Suprapubic skin (tissue), 4 donors: ENCODE measurements around the gene CLDN16. TPM values are rescaled to one million over a fixed set of nuclear protein-coding genes. Genes with fewer than 3 reads are reported as not detected.
A peak's percentile ranks its signal among the peaks of the same experiment; 100 is the strongest.

Experiments
- DNase-seq, 2 donors: peaks; one replicate each; pipeline ENCODE4 v3.0.0-alpha.2; 2019; ENCODE audit warnings: low spot score in 2 of 2
- H3K27ac ChIP-seq: fragments of 200-600 bp; sonication (generic); one replicate; pipeline ENCODE4 v1.5.1; 2019
- H3K27me3 ChIP-seq: fragments of 200-600 bp; sonication (generic); one replicate; pipeline ENCODE4 v1.5.1; 2019
- H3K36me3 ChIP-seq: fragments of 200-600 bp; sonication (generic); one replicate; pipeline ENCODE4 v1.5.1; 2019
- H3K4me1 ChIP-seq: fragments of 200-600 bp; sonication (generic); one replicate; pipeline ENCODE4 v1.5.1; 2019
- H3K4me3 ChIP-seq: fragments of 200-600 bp; sonication (generic); one replicate; pipeline ENCODE4 v1.5.1; 2019; ENCODE audit warnings: mild to moderate bottlenecking
- H3K9me3 ChIP-seq: fragments of 200-600 bp; sonication (generic); one replicate; pipeline ENCODE4 v1.5.1; 2019
- EP300 ChIP-seq: sonication (generic); formaldehyde crosslinking; IDR thresholded peaks from one replicate; pipeline ENCODE4 v1.6.1; 2017; ENCODE audit warnings: antibody characterized with exemption
- POLR2A ChIP-seq, 2 donors: fragments of 450-650 bp; IDR thresholded peaks; one replicate each; pipeline ENCODE4 v1.6.1; 2017; ENCODE audit warnings: antibody characterized with exemption in 2 of 2, mild to moderate bottlenecking in 2 of 2, moderate library complexity in 2 of 2
- POLR2AphosphoS5 ChIP-seq, 3 donors: sonication (generic); formaldehyde crosslinking; IDR thresholded peaks; one replicate each; pipeline ENCODE4 v1.6.1; 2017; ENCODE audit warnings: antibody characterized with exemption in 3 of 3
- WGBS: methylation state at CpG from one replicate; pipeline ENCODE4 v1.1.5; 2018; 5-methylcytosine and 5-hydroxymethylcytosine counted together
- total RNA-seq, 4 donors: library from RNA; depleted of rRNA; stranded (reverse); fragments of >200 nt; gene quantifications; one replicate each; pipeline ENCODE4 v1.1.0, GENCODE V29; 2016
- TF ChIP-seq, protein P1 (sequence below), 2 donors: fragments of 200-600 bp in 1 of 2; fragments of 450-650 bp in 1 of 2; sonication (generic) in 1 of 2; IDR thresholded peaks; one replicate each; pipeline ENCODE4 v1.5.1; 2016 to 2019; ENCODE audit warnings: antibody characterized with exemption in 2 of 2, mild to moderate bottlenecking in 1 of 2, moderate library complexity in 1 of 2

CLDN16 gene, protein sequence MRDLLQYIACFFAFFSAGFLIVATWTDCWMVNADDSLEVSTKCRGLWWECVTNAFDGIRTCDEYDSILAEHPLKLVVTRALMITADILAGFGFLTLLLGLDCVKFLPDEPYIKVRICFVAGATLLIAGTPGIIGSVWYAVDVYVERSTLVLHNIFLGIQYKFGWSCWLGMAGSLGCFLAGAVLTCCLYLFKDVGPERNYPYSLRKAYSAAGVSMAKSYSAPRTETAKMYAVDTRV
- 10 to 100 TPM in 1 of 4 donors, 1 to 10 TPM in 3; 1.7 to 12.8 (median 2.1) TPM for total RNA-seq

DNA sequence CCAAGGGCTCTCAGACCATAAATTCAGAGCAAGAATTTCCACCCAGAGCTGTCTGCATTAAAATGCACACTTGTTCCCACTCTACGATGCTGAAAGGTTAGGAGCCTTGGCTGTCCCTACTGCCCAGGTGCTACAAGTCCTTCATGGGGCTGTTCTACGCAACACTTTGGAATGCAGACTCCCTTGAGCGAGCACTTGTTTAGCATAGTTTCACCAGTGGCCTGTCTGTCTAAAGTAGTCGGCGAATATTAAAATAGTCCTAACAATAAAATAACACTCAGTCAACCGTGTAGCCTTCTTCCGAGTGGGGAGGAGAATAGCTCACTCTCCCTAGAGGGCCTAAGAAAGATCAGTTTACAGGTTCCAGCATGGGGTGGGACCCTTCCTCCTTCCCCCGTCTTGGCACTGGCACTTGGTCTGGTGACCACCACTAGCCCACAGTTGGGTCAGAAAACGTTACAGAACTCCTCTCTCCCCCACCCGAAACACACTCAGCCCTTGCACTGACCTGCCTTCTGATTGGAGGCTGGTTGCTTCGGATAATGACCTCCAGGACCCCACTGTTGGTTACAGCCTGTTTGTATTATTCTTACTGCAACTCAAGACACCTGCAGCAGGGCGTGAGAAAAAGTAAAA lies at the start of gene CLDN16:
CLDN16 (plus strand) TSS at position 586 of the 636 bp plus-strand sequence. CDS start 167 bp downstream, outside the sequence.
- H3K4me3 ChIP-seq: no peak within 1 kb of the TSS
- no peaks in the 10 kb centered on the region for H3K9me3 ChIP-seq
- TF ChIP-seq POLR2A (IDR thresholded peaks at IDR 0.05) (no peak), POLR2AphosphoS5 (IDR thresholded peaks at IDR 0.05) (no peak), EP300 (no peak)
- TF ChIP-seq, protein P1, sequence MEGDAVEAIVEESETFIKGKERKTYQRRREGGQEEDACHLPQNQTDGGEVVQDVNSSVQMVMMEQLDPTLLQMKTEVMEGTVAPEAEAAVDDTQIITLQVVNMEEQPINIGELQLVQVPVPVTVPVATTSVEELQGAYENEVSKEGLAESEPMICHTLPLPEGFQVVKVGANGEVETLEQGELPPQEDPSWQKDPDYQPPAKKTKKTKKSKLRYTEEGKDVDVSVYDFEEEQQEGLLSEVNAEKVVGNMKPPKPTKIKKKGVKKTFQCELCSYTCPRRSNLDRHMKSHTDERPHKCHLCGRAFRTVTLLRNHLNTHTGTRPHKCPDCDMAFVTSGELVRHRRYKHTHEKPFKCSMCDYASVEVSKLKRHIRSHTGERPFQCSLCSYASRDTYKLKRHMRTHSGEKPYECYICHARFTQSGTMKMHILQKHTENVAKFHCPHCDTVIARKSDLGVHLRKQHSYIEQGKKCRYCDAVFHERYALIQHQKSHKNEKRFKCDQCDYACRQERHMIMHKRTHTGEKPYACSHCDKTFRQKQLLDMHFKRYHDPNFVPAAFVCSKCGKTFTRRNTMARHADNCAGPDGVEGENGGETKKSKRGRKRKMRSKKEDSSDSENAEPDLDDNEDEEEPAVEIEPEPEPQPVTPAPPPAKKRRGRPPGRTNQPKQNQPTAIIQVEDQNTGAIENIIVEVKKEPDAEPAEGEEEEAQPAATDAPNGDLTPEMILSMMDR (IDR thresholded peaks at IDR 0.05): no peak
- H3K27me3 ChIP-seq: no peaks in the 10 kb centered on the region
- H3K36me3 ChIP-seq: no peaks in the 10 kb centered on the region
- DNase-seq: no peak
- WGBS: 83% methylated on average over 12 of the region's 12 CpGs
- H3K4me1 ChIP-seq: peaks cover 16% of the 10 kb centered on the region
- H3K27ac ChIP-seq: no peak within 1 kb of the TSS

DNA sequence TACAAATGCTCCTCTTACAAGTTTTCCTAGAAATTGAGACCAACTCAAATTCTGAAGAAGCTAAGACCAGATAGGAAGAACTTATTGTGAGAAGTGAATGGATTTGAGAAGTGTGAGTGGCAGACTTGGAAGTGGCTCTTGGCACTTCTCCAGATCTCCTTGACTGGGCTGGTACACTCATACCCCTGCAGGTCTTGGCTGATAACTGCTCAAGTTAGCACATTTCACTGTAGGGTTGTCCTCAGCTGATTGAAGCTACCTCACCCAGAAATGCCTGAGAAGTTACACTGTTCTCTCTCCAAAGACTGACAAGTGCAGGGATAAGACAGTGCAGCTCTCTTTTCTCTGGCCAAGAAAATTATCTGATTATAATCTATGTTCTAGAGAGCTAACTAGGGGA lies 49.2 kb upstream of the CLDN16 start:
- peak overlapping the region; percentile 33 for H3K27ac ChIP-seq
- no peak overlapping the region for H3K4me3 ChIP-seq
- no peak for TF ChIP-seq EP300
- TF ChIP-seq, protein P1 (IDR thresholded peaks at IDR 0.05): no peak
- TF ChIP-seq POLR2AphosphoS5 (IDR thresholded peaks at IDR 0.05): no peak
- no peak for TF ChIP-seq POLR2A (IDR thresholded peaks at IDR 0.05)
- H3K9me3 ChIP-seq: no peaks in the 10 kb centered on the region
- no peak for DNase-seq
- H3K4me1 ChIP-seq: peaks cover 11% of the 10 kb centered on the region
- no peaks in the 10 kb centered on the region for H3K27me3 ChIP-seq
- no peaks in the 10 kb centered on the region for H3K36me3 ChIP-seq

DNA sequence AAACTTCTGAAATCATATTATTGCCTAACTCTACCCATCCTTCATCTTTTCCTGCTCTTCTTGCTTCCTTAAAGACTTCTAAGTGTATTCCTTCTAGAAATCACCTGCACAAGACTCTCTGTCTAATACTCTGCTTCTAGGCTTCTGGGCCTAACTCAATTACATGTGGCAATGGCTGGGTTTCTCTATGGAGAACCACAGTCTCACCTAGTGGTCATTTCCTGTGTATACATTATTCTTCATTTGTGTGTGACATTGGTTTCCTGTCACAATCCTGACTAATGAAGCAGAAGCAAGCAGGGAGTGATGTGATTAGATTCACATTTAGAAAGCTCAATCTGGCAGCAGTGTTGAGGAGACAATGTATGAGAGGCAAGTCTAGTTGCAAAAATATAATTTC lies 48.8 kb upstream of the CLDN16 start:
- no peak overlapping the region for H3K27ac ChIP-seq
- H3K4me1 ChIP-seq: peaks cover 11% of the 10 kb centered on the region
- no peaks in the 10 kb centered on the region for H3K36me3 ChIP-seq
- no peaks in the 10 kb centered on the region for H3K27me3 ChIP-seq
- H3K4me3 ChIP-seq: no peak overlapping the region
- TF ChIP-seq POLR2A (IDR thresholded peaks at IDR 0.05): no peak
- no peak for TF ChIP-seq POLR2AphosphoS5 (IDR thresholded peaks at IDR 0.05)
- no peaks in the 10 kb centered on the region for H3K9me3 ChIP-seq
- DNase-seq: no peak

DNA sequence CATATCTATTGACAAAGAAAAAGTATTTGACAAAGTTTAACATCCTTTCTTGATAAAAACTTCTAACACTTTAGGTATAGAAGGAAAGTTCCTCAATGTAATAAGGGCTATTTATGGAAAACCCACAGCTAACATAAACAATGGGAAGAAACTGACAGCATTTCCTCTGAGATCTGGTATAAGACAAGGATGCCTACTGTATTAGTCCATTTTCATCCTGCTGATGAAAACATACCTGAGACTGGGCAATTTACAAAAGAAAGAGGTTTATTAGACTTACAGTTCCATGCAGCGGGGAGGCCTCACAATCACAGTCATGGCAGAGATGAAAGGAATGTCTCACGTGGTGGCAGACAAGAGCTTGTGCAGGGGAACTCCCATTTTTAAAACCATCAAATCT lies 47.9 kb upstream of the CLDN16 start:
- WGBS: 70% methylated on average over 2 of the region's 2 CpGs
- Histone ChIP-seq H3K4me1 (peaks cover 12% of the 10 kb centered on the region), H3K27me3 (no peaks in the 10 kb centered on the region), H3K4me3 (no peak overlapping the region), H3K36me3 (no peaks in the 10 kb centered on the region), H3K9me3 (no peaks in the 10 kb centered on the region), H3K27ac (no peak overlapping the region)
- TF ChIP-seq POLR2AphosphoS5 (IDR thresholded peaks at IDR 0.05) (no peak), POLR2A (IDR thresholded peaks at IDR 0.05) (no peak), EP300 (no peak)
- TF ChIP-seq, protein P1 (IDR thresholded peaks at IDR 0.05): no peak
- DNase-seq: no peak

DNA sequence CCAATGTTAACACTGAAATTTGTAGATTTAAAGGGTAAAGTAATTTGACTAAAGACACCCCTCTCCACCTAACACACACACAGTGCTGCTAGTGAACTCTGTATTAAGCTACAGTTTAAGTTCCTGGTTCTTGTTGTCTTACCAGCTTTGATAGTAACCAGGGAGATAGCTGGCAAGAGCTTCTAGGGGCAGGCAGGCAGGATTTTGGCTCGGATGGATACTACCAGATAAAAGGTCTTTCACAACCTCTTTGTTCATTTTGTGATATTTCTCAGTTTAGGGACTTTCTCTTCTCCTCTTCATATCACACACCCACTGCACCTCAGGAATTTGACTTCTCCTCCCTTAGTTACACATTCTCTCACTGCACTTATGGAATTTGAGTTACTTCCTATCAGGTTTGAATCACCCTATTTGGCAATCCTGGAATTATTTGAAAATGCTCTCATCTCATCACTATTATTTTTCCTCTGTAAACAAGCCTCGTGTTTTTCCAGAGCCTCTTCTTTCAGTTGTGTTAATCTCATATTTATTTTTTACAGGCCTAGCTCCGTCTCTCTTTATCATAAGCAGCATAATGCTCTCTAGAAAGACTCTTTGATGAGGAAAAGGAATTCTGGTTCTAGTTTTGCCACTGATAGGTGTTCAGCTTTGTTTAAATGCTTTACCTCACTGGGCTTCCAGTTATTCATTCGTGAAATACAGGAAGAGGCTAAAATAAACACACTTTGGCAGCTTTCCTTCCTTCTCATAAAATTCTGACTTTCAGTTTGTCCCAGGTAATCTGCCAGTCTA lies 42.7 kb upstream of the CLDN16 start:
- DNase-seq: no peak
- H3K27ac ChIP-seq: peak overlapping the region; percentile 81
- no peak for TF ChIP-seq EP300
- no peak for TF ChIP-seq POLR2AphosphoS5 (IDR thresholded peaks at IDR 0.05)
- TF ChIP-seq, protein P1 (IDR thresholded peaks at IDR 0.05): no peak
- TF ChIP-seq POLR2A (IDR thresholded peaks at IDR 0.05): no peak
- H3K4me1 ChIP-seq: peaks cover 22% of the 10 kb centered on the region
- H3K4me3 ChIP-seq: peak overlapping the region; percentile 3
- H3K9me3 ChIP-seq: no peaks in the 10 kb centered on the region
- H3K27me3 ChIP-seq: no peaks in the 10 kb centered on the region
- no peaks in the 10 kb centered on the region for H3K36me3 ChIP-seq
- WGBS: 18% methylated on average over 4 of the region's 4 CpGs
